Lower lobe of right lung (tissue), 2 donors: ENCODE data around the gene BRD7. TPM values are rescaled to one million over a fixed set of nuclear protein-coding genes. Genes with fewer than 3 reads are reported as not detected.

ENCODE experiments used
- ATAC-seq, 2 donors: fragments of 200-7000 bp; cut with Tn5 transposase; one replicate each; pipeline ENCODE4 v1.9.1; 2020 to 2022; ENCODE audit warnings: mild to moderate bottlenecking in 2 of 2, moderate library complexity in 2 of 2
- DNase-seq: peaks from one replicate; pipeline ENCODE4 v3.0.0-alpha.2; 2020
- H3K27ac ChIP-seq: fragments of 200-600 bp; one replicate; pipeline ENCODE4 v1.8.0; 2022
- H3K27me3 ChIP-seq: fragments of 200-600 bp; one replicate; pipeline ENCODE4 v1.8.0; 2022; ENCODE audit warnings: low read depth
- H3K36me3 ChIP-seq: fragments of 200-600 bp; one replicate; pipeline ENCODE4 v1.8.0; 2022; ENCODE audit warnings: mild to moderate bottlenecking
- H3K4me1 ChIP-seq: fragments of 200-600 bp; one replicate; pipeline ENCODE4 v1.8.0; 2022
- H3K4me3 ChIP-seq: fragments of 200-600 bp; one replicate; pipeline ENCODE4 v1.8.0; 2022; ENCODE audit warnings: mild to moderate bottlenecking
- H3K9me3 ChIP-seq: fragments of 200-600 bp; one replicate; pipeline ENCODE4 v1.8.0; 2022
- intact Hi-C: fragments of 100-400 bp; cut with DNase I; formaldehyde crosslinking; loops from one replicate; pipeline ENCODE4 v1.11.0; 2022
- total RNA-seq: library from RNA; stranded (reverse); fragmentation: NEBNext Ultra II Directional; extraction: Animal tissue kit (Norgen Biotek cat#: 25700); gene quantifications from one replicate; pipeline ENCODE4 v1.2.1, GENCODE V29; 2021
- TF ChIP-seq, protein P1 (sequence below): fragments of 200-600 bp; IDR thresholded peaks from one replicate; pipeline ENCODE4 v1.8.0; 2022; ENCODE audit warnings: antibody characterized with exemption, mild to moderate bottlenecking
- donor health status: DM: no; HTN: yes; CAD: no; lungs with severe emphysema.

BRD7 gene
- total RNA-seq, 1 donor from 2014 or later, result 76.3 TPM

GRCh38 chr16:50316848-50317630, 51.7 kb downstream of the BRD7 start:
- Histone ChIP-seq H3K4me3 (no peak overlapping the region), H3K36me3 (peaks cover 100% of the 10 kb centered on the region), H3K9me3 (no peaks in the 10 kb centered on the region), H3K27ac (no peak overlapping the region), H3K27me3 (no peaks in the 10 kb centered on the region), H3K4me1 (no peaks in the 10 kb centered on the region)
- ATAC-seq (peak; percentile 50 to 56), DNase-seq (no peak)
- TF ChIP-seq, protein P1, sequence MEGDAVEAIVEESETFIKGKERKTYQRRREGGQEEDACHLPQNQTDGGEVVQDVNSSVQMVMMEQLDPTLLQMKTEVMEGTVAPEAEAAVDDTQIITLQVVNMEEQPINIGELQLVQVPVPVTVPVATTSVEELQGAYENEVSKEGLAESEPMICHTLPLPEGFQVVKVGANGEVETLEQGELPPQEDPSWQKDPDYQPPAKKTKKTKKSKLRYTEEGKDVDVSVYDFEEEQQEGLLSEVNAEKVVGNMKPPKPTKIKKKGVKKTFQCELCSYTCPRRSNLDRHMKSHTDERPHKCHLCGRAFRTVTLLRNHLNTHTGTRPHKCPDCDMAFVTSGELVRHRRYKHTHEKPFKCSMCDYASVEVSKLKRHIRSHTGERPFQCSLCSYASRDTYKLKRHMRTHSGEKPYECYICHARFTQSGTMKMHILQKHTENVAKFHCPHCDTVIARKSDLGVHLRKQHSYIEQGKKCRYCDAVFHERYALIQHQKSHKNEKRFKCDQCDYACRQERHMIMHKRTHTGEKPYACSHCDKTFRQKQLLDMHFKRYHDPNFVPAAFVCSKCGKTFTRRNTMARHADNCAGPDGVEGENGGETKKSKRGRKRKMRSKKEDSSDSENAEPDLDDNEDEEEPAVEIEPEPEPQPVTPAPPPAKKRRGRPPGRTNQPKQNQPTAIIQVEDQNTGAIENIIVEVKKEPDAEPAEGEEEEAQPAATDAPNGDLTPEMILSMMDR, result no peak
- intact Hi-C loops, result no loop called here

DNA sequence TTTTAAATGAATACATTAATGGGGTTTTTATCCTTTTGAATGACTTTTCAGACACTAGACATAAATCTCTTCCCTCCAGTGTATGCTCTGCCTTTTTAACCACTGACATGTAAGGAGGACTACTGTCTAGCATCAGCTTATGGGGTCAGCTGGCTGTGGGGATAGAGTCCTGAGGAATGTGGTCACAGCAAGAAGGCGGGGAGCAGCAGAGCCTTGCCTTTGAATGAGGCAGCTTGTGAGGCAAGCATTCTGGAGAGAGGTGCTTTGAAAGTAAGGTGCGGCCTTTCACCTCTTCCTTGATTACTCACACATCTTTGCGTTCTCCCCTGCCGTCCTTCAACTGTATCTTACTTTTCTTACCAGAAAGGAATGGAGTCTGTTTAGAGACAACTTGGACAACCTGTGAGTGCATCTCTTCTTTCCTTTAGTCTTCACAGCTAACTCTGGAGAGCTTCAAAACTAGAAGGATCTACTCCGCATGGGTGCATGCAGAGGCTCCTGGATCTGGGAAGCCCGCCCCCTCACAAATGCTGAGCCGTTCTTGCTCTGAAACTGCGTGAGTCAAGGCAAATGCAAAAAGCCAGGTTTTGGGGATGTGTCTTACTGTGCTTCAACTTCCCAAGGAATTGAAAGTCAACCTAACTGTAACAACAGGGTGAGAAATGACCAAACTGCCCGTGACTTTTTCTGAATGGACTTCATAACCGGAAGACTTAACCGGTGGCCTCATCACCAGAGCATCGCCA, 52.5 kb downstream of the BRD7 start:
- no peak for DNase-seq
- no peak for ATAC-seq
- no peaks in the 10 kb centered on the region for H3K27me3 ChIP-seq
- H3K36me3 ChIP-seq, result peaks cover 99% of the 10 kb centered on the region
- H3K4me3 ChIP-seq, result no peak overlapping the region
- no peak overlapping the region for H3K27ac ChIP-seq
- TF ChIP-seq, protein P1, result no peak
- intact Hi-C loops, result no loop called here
- H3K9me3 ChIP-seq, result no peaks in the 10 kb centered on the region
- H3K4me1 ChIP-seq, result no peaks in the 10 kb centered on the region

- Histone ChIP-seq H3K27me3 (no peaks in the 10 kb centered on the region), H3K27ac (no peak overlapping the region), H3K36me3 (peaks cover 97% of the 10 kb centered on the region), H3K4me3 (no peak overlapping the region), H3K4me1 (no peaks in the 10 kb centered on the region), H3K9me3 (no peaks in the 10 kb centered on the region)
- DNase-seq (peak; percentile 32), ATAC-seq (no peak)
- intact Hi-C loops, result no loop called here
- TF ChIP-seq, protein P1, result no peak
Observed at GRCh38 chr16:50315346-50315997, 53.3 kb downstream of the BRD7 start.

DNA sequence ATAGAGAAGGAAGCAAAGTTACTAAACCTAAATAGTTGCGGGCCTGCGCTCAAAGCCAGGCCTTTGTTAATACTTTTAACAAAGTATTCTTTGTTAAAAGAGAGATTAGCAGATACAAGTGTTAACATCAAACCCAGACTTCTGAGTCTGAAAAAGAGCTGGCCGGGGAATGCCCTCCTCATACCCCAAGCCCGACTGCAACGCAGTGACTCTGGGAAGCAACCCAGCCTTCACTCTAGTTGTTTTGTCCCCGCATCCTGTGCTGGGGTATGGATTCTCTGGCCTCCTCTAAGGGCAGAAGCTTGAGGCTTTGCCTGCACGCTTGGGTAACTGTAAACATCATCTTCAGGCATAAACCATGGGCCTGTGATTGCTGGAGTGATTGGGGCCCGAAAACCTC, 54.1 kb downstream of the BRD7 start:
- no peak overlapping the region for H3K27ac ChIP-seq
- H3K4me1 ChIP-seq, result no peaks in the 10 kb centered on the region
- DNase-seq (no peak), ATAC-seq (no peak)
- H3K36me3 ChIP-seq, result peaks cover 94% of the 10 kb centered on the region
- intact Hi-C loops, result no loop called here
- no peaks in the 10 kb centered on the region for H3K27me3 ChIP-seq
- no peaks in the 10 kb centered on the region for H3K9me3 ChIP-seq
- TF ChIP-seq, protein P1, result no peak
- H3K4me3 ChIP-seq, result no peak overlapping the region

DNA sequence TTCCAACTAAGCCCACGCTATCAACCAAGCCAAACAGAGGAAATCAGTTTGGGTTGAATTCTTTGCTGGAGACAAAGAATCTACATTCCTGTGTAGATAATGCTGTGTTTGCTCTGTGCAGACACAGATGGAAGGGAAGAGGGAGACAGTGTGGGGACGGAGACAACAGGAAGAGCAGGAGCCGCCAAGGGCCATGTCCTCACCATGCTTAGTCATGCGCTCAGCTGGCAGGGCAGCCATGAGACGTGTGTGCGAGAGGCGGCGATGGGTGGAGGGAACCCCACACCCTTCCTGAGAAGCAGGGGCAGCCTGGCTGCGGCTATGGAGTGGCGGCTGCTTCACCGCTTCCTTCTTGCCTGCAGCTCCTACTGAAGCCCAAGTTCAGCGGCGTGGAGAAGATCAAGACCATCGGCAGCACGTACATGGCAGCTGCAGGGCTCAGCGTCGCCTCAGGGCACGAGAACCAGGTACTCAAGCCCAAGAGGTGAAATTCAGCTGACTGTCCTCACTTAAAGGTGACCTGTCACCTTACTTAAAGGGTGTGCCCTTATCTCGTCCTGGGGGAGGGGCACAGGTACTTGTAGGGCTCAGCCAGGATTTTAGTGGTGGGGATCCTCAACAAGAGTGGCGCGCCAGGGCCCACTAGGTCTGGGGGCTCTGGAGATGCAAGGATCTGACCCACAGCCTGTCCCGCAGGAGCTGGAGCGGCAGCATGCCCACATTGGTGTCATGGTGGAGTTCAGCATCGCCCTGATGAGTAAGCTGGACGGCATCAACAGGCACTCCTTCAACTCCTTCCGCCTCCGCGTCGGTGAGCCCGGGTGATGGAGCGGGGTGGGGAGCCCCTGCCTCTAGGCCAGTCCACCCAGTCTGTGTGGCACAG, 55.0 kb downstream of the BRD7 start:
- ATAC-seq (peak; percentile 55 to 79), DNase-seq (peak; percentile 80)
- Histone ChIP-seq H3K36me3 (peaks cover 94% of the 10 kb centered on the region), H3K27ac (peak overlapping the region; percentile 24), H3K4me1 (no peaks in the 10 kb centered on the region), H3K4me3 (no peak overlapping the region), H3K27me3 (no peaks in the 10 kb centered on the region), H3K9me3 (no peaks in the 10 kb centered on the region)
- intact Hi-C loops, result no loop called here
- TF ChIP-seq, protein P1, result no peak
